ENCODE measurements around the gene A2M.

Gene A2M

DNA sequence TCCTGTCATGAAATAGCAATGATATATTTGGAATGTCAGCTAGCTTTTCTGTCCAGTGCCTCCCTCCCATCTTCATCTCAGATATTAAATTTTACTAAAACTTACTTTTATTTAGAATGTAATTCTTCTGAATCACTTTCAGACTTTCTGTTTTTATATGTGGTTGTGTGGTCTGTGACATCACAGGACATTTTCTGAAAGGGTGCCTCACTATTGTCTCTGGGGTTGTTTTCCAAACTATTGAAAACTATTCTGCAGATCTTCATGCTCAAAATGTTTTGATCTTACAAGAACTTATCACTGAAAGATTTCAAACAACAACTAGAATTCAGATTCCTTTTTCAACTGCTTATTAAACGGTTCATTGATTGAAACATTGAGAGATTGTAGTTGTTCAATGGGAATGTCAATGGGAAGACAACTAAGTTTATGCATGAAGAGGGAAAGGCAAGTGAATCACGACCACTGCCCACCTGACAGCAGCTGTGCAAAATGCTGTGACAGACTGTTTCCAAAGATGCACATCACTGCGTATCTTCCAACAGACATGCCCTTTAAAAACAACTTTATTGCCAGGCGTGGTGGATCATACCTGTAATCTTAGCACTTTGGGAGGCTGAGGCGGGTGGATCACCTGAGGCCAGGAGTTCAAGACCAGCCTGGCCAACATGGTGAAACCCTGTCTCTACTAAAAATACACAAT is 75.1 kb downstream of the A2M start:
- TF ChIP-seq, protein P1, sequence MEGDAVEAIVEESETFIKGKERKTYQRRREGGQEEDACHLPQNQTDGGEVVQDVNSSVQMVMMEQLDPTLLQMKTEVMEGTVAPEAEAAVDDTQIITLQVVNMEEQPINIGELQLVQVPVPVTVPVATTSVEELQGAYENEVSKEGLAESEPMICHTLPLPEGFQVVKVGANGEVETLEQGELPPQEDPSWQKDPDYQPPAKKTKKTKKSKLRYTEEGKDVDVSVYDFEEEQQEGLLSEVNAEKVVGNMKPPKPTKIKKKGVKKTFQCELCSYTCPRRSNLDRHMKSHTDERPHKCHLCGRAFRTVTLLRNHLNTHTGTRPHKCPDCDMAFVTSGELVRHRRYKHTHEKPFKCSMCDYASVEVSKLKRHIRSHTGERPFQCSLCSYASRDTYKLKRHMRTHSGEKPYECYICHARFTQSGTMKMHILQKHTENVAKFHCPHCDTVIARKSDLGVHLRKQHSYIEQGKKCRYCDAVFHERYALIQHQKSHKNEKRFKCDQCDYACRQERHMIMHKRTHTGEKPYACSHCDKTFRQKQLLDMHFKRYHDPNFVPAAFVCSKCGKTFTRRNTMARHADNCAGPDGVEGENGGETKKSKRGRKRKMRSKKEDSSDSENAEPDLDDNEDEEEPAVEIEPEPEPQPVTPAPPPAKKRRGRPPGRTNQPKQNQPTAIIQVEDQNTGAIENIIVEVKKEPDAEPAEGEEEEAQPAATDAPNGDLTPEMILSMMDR (conservative IDR thresholded peaks at IDR 0.05; ENCODE audit: low read depth, low read length): no peak
- H3K4me3 ChIP-seq (ENCODE audit: low read length): no peak overlapping the region
- no peak for DNase-seq (ENCODE audit: low read depth)

DNA sequence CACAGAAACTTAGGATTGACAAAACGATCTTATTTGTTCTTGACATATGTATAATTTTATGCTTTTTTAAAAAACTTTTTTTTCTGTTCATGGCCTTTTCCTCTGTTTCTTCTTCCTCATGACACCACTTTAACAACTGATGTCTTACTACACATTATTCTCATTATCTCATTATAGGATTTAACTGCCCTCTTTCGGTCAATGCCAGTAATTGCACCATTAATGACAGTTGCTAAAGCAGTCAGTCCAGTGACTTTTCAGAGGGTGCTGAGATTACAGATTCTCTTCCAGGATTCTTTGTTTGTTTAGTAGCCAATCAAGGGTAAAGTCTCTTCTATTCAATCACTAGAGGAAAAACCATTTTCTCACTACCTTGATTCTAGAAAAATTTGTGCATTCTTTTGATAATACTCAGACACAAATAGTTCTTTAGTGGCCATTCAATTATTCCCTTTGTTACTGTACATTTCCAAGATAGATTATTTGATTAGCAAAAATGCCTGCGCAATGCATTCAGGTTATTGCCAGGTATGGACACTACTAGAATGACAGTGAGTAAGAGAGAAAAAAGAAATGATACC is 76.2 kb downstream of the A2M start:
- TF ChIP-seq, protein P1 (conservative IDR thresholded peaks at IDR 0.05; ENCODE audit: low read depth, low read length): peak; percentile 73
- DNase-seq (ENCODE audit: low read depth): no peak
- H3K4me3 ChIP-seq (ENCODE audit: low read length): no peak overlapping the region

DNA sequence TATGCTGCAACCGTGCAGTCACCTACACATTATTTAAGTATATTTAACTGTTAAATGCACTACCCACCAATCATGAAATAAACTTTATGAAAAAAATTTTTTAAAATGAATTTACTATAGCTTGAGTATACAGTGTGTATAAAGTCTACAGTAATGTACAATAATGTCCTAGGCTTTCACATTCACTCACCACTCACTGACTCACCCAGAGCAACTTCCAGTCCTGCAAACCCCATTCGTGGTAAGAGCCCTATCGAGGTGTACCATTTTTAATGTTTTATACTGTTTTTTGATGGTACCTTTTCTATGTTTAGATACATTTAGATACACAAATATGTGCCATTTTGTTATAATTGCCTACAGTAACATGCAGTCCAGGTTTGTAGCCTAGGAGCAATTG is 78.3 kb downstream of the A2M start:
- H3K4me3 ChIP-seq (ENCODE audit: low read length): no peak overlapping the region
- TF ChIP-seq, protein P1 (conservative IDR thresholded peaks at IDR 0.05; ENCODE audit: low read depth, low read length): no peak
- no peak for DNase-seq (ENCODE audit: low read depth)

DNA sequence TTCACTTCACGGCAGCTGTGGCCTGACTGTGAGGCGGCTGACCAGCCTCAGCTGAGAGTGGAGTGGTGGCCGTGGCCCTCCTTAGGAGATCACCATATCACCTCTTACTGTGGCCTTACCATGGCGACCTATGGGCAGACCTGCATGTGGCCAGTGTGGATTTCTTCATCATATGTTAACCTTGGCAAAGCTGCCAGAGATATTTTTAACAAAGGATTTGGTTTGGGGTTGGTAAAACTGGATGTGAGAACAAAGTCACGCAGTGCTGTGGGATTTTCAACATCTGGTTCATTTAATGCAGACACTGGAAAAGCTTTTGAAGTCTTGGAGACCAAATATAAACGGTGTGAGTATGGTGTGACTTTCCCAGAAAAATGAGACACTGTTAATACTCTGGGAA is 79.5 kb downstream of the A2M start:
- DNase-seq (ENCODE audit: low read depth): no peak
- no peak overlapping the region for H3K4me3 ChIP-seq (ENCODE audit: low read length)
- TF ChIP-seq, protein P1 (conservative IDR thresholded peaks at IDR 0.05; ENCODE audit: low read depth, low read length): no peak

DNA sequence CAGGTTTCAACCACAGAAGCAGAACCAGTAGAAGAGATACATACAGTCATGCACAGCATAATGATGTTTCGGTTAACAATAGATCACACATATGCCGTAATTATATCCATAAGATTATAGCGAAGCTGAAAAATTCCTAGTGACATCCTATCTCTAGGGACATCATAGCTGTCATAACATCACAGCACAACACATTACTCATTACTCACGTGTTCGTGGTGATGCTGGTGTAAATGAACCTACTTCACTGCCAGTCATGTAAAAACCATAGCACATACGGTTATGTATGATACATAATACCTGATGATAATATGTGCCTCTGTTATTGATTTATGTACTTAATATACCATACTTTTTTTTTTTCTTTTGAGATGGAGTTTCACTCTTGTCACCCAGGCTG is 81.6 kb downstream of the A2M start:
- DNase-seq (ENCODE audit: low read depth): no peak
- TF ChIP-seq, protein P1 (conservative IDR thresholded peaks at IDR 0.05; ENCODE audit: low read depth, low read length): no peak
- H3K4me3 ChIP-seq (ENCODE audit: low read length): no peak overlapping the region

DNA sequence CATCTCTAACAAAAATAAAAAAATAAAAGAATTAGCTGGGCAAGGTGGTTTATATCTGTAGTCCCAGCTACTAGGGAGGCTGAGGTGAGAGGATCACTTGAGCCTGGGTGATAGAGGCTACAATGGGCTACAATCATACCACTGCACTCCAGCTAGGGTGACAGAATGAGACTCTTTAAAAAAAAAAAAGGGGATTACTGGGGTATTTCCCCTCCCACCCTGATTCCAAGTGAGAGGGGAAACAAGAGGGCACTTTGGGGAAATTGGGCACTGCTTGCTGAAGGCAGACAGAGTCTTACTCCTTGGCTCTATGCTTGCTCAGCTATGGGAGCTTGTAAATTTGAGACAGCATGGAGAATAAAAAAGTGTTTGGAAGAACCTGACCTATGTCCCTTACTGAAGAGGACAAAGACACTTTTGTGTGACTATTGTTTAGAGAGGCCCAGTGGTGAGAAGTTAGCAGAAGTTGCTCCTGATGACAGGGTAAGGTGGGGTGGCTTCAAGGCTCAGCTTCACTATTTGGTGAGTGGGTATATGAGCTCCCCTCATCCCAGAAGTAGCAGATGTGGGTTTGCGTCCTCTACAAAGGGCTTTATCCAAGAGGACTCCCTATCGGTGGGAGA is 82.3 kb downstream of the A2M start:
- TF ChIP-seq, protein P1 (conservative IDR thresholded peaks at IDR 0.05; ENCODE audit: low read depth, low read length): no peak
- no peak overlapping the region for H3K4me3 ChIP-seq (ENCODE audit: low read length)
- no peak for DNase-seq (ENCODE audit: low read depth)

All from retinal pigment epithelial cell (primary cell).